Thymus (tissue), 11 donors: ENCODE data around the gene SYNRG. TPM values are rescaled to one million over a fixed set of nuclear protein-coding genes. Genes with fewer than 3 reads are reported as not detected.
A peak's percentile ranks its signal among the peaks of the same experiment; 100 is the strongest.

ENCODE experiments used
- DNase-seq, 9 donors: peaks; one replicate each; pipeline ENCODE4 v3.0.0-alpha.2; 2013; ENCODE audit warnings: low spot score in 9 of 9, low read depth in 6 of 9, missing footprints in 1 of 9
- H3K27ac ChIP-seq, 2 donors: one replicate each; pipeline ENCODE4 v1.5.1; 2013; ENCODE audit warnings: control low read depth in 1 of 2, low read depth in 1 of 2, low read length in 1 of 2, mild to moderate bottlenecking in 1 of 2, moderate library complexity in 1 of 2
- H3K27me3 ChIP-seq, 2 donors: one replicate each; pipeline ENCODE4 v1.5.1; 2013; ENCODE audit warnings: low read length in 1 of 2; ENCODE audit not compliant: control insufficient read depth in 2 of 2, insufficient read depth in 1 of 2
- H3K36me3 ChIP-seq, 2 donors: one replicate each; pipeline ENCODE4 v1.5.1; 2013; ENCODE audit warnings: low read length in 1 of 2, mild to moderate bottlenecking in 1 of 2, moderate library complexity in 1 of 2; ENCODE audit not compliant: control insufficient read depth in 2 of 2, insufficient read depth in 2 of 2
- H3K4me1 ChIP-seq, 2 donors: one replicate each; pipeline ENCODE4 v1.5.1; 2013; ENCODE audit warnings: low read length in 2 of 2; ENCODE audit not compliant: control insufficient read depth in 2 of 2, insufficient read depth in 2 of 2
- H3K4me3 ChIP-seq, 2 donors: one replicate each; pipeline ENCODE4 v1.5.1; 2013; ENCODE audit warnings: low read length in 2 of 2, control low read depth in 1 of 2, mild to moderate bottlenecking in 1 of 2
- H3K9me3 ChIP-seq, 2 donors: one replicate each; pipeline ENCODE4 v1.5.1; 2013; ENCODE audit warnings: low read length in 1 of 2, mild to moderate bottlenecking in 1 of 2; ENCODE audit not compliant: control insufficient read depth in 2 of 2, insufficient read depth in 1 of 2
- WGBS: extraction: QIAGEN DNeasy Blood & Tissue Kit; methylation state at CpG from one replicate; pipeline ENCODE4 v1.1.7; 2013; 5-methylcytosine and 5-hydroxymethylcytosine counted together
- polyA plus RNA-seq: library from polyadenylated mRNA; stranded (reverse); fragments of 200-250 nt; gene quantifications from one replicate; pipeline ENCODE4 v1.2.3, GENCODE V29; 2013
- total RNA-seq: library from RNA; stranded (reverse); fragments of 120-200 nt; gene quantifications from one replicate; pipeline ENCODE4 v1.2.4, GENCODE V29; 2013
- donor health status: healthy.

The SYNRG gene
- total and polyA plus RNA-seq, 2 donors = 17.8 to 20.2 TPM

- Histone ChIP-seq H3K4me1 (no peaks in the 10 kb centered on the region), H3K9me3 (no peaks in the 10 kb centered on the region), H3K27me3 (no peaks in the 10 kb centered on the region), H3K36me3 (peaks cover 36 to 73% of the 10 kb centered on the region in 2 donors), H3K4me3 (no peak overlapping the region), H3K27ac (no peak overlapping the region)
- no peak for DNase-seq
- WGBS = 98% methylated on average over 3 of the region's 3 CpGs
These were observed 53.8 kb downstream of the SYNRG start for GRCh38 chr17:37555386-37555785.

DNA sequence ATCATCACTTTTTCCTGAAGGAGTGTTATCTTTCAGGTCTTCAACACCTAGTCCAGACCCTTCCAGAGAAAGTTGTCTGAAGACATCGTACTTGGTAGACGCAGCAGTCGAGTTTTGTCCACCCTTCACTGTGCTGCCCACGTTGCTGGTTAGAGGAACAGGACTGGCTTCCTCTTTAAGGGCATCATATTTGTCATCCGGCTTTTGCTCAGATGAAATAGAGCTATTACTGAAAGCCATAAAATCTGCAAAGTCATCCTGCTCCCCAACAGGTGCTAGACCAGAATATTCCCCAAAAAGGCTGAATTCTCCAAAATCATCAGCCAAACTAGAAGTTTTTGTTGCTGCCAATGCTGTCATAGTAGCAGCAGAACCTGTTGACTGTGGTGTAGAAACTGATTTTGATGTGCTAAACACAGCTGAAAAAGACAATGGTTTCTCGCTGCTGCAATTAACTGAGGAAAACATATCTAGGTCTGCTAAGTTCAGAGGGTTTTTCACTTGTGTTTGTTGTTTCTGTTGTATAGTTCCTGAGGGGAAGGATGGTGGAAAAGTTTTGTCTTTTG lies 55.7 kb downstream of the SYNRG start:
- no peaks in the 10 kb centered on the region for H3K27me3 ChIP-seq
- peaks cover 23 to 62% of the 10 kb centered on the region in 2 donors for H3K36me3 ChIP-seq
- H3K9me3 ChIP-seq = no peaks in the 10 kb centered on the region
- no peak overlapping the region for H3K27ac ChIP-seq
- WGBS = 57% methylated on average over 6 of the region's 6 CpGs
- no peak for DNase-seq
- no peak overlapping the region for H3K4me3 ChIP-seq
- H3K4me1 ChIP-seq = no peaks in the 10 kb centered on the region

DNA sequence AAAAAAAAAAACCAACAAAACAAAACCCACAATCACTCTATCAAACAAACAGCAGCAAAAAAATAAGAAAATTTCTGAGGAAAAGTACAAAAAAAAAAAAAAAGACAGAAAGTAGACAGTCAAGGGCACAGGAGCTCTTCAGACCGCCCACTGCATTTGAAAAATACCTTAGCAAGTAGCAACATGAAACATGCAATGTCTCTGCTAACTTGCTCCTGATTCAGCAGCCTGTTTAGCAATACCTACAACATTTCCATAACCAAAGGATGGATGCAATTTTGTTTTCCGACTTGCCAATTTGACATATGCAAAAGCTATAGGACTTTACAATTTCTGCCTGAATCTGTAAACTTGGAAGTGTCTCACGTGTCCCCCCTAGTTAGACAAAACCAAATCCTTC lies 57.4 kb downstream of the SYNRG start:
- 98% methylated on average over 3 of the region's 3 CpGs for WGBS
- Histone ChIP-seq H3K9me3 (no peaks in the 10 kb centered on the region), H3K27ac (no peak overlapping the region)

DNA sequence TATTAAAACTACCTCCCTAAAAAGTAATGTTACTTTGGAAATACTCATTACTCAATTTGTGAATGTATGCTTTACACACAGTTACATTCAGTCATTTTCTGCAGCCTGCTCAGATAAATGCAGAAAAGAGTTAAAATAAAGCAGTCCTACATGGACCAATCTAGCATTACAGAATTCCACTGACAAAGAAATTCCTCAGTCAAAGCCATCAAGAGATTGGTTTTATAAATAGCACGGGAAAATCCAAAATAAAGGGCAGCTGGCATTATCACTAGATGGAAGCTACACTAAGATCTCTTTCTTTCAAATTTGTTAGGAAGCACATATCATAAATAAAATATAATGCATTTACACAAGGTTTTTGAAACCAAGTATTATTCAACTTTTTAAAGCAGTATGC lies 61.2 kb downstream of the SYNRG start:
- WGBS = 96% methylated on average over 1 of the region's 1 CpG
- Histone ChIP-seq H3K4me3 (no peak overlapping the region), H3K27me3 (no peaks in the 10 kb centered on the region), H3K4me1 (no peaks in the 10 kb centered on the region), H3K36me3 (peaks cover 11 to 38% of the 10 kb centered on the region in 2 donors), H3K27ac (no peak overlapping the region), H3K9me3 (no peaks in the 10 kb centered on the region)
- DNase-seq = no peak

More for the DNA sequence above, 57.4 kb downstream of the SYNRG start:
- Histone ChIP-seq H3K4me3 (no peak overlapping the region), H3K4me1 (no peaks in the 10 kb centered on the region), H3K36me3 (peaks cover 19 to 52% of the 10 kb centered on the region in 2 donors), H3K27me3 (no peaks in the 10 kb centered on the region)
- DNase-seq = peak in 1 of 9 donors; percentile 6

GRCh38 chr17:37546302-37546701 lies 62.9 kb downstream of the SYNRG start:
- Histone ChIP-seq H3K4me1 (no peaks in the 10 kb centered on the region), H3K36me3 (peaks cover 18 to 40% of the 10 kb centered on the region in 2 donors), H3K9me3 (no peaks in the 10 kb centered on the region), H3K27ac (no peak overlapping the region), H3K27me3 (no peaks in the 10 kb centered on the region), H3K4me3 (no peak overlapping the region)
- no peak for DNase-seq
- WGBS = 95% methylated on average over 3 of the region's 3 CpGs

DNA sequence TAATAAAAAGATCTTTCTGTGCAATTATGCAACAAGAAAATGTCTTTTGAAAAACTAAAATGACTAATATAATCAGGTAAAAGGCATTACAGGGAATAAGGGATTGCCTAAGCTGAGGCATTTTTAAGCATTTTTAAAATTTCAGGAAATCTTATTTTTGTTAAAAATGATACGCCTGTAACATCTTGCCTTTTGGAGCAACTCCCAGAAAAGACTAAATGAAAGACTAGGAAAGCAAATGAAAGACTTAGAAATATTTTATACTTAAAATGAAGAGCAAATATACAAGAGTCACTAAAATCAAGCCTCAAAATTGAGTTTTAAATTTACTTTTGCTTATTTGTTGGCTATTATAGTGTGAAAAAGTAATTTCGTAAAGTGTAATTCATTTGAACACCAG lies 63.7 kb downstream of the SYNRG start:
- WGBS = 97% methylated on average over 2 of the region's 2 CpGs
- Histone ChIP-seq H3K27me3 (no peaks in the 10 kb centered on the region), H3K27ac (no peak overlapping the region), H3K4me1 (no peaks in the 10 kb centered on the region), H3K4me3 (no peak overlapping the region), H3K9me3 (no peaks in the 10 kb centered on the region), H3K36me3 (peaks cover 24 to 39% of the 10 kb centered on the region in 2 donors)
- no peak for DNase-seq

- Histone ChIP-seq H3K36me3 (peaks cover 40 to 47% of the 10 kb centered on the region in 2 donors), H3K27ac (no peak overlapping the region), H3K4me1 (no peaks in the 10 kb centered on the region), H3K27me3 (no peaks in the 10 kb centered on the region), H3K9me3 (no peaks in the 10 kb centered on the region), H3K4me3 (no peak overlapping the region)
- no peak for DNase-seq
- WGBS = 93% methylated on average over 2 of the region's 2 CpGs
These were observed 65.6 kb downstream of the SYNRG start for GRCh38 chr17:37543637-37544052.

- DNase-seq = no peak
- 96% methylated on average over 9 of the region's 9 CpGs for WGBS
- no peaks in the 10 kb centered on the region for H3K27me3 ChIP-seq
These were observed 67.1 kb downstream of the SYNRG start for GRCh38 chr17:37541880-37542660.

GRCh38 chr17:37538981-37539659 lies 70.1 kb downstream of the SYNRG start:
- Histone ChIP-seq H3K9me3 (no peaks in the 10 kb centered on the region), H3K27me3 (no peaks in the 10 kb centered on the region), H3K4me1 (no peaks in the 10 kb centered on the region), H3K4me3 (no peak overlapping the region), H3K36me3 (peaks cover 65 to 81% of the 10 kb centered on the region in 2 donors), H3K27ac (no peak overlapping the region)
- DNase-seq = no peak
- 97% methylated on average over 8 of the region's 8 CpGs for WGBS

More at GRCh38 chr17:37541880-37542660, 67.1 kb downstream of the SYNRG start:
- Histone ChIP-seq H3K4me1 (no peaks in the 10 kb centered on the region), H3K27ac (no peak overlapping the region), H3K36me3 (peaks cover 50 to 62% of the 10 kb centered on the region in 2 donors), H3K9me3 (no peaks in the 10 kb centered on the region), H3K4me3 (no peak overlapping the region)
